ENCODE measurements around the gene RABGAP1L.

Gene RABGAP1L

GRCh38 chr1:174197088-174197487, 37.8 kb downstream of the RABGAP1L start:
- no peak for DNase-seq (ENCODE audit: low read depth in 2 of 2)

- DNase-seq (ENCODE audit: low read depth in 2 of 2), result no peak
Observed at GRCh38 chr1:174197547-174197946, 38.2 kb downstream of the RABGAP1L start.

DNA sequence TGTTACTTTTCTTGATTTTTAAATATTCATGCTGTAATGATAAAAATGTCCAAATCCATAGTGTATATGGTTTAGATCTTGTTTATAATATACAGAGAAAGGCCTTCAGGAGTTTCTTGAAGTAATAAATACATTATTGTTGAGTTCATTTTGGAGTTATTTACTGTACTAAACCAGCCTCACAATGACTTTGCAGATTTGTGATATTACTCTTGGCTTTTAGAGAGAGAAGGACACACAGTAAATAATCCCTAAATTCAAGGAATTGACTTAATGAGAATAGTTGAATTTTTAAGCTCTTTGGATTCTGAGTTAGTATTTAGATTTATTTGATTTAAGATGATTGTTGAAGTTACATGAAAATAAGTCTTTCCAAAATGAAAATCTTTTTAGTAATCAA, 38.9 kb downstream of the RABGAP1L start:
- no peak for DNase-seq (ENCODE audit: low read depth in 2 of 2)

DNA sequence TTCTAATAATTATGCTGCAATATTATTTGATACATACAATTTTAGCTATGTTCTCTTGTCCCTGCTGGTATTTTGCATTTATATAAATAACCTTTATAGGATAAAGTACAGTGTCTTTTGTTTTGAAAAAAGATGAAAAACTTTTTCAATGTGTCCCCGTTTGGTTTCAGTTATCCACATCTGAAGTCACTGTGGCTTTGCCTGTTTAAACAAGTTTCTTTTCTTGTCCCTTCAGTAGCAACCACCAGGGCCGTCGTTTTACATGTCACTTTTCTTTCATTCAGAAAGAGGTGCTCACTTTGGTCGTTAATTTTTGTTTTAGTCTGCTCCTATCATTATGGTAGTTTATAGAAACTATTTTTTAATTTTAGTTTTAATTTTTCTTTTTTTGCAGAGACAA, 41.4 kb downstream of the RABGAP1L start:
- DNase-seq (ENCODE audit: low read depth in 2 of 2), result no peak

- no peak for DNase-seq (ENCODE audit: low read depth in 2 of 2)
Observed at GRCh38 chr1:174204697-174205308, 45.5 kb downstream of the RABGAP1L start.

DNA sequence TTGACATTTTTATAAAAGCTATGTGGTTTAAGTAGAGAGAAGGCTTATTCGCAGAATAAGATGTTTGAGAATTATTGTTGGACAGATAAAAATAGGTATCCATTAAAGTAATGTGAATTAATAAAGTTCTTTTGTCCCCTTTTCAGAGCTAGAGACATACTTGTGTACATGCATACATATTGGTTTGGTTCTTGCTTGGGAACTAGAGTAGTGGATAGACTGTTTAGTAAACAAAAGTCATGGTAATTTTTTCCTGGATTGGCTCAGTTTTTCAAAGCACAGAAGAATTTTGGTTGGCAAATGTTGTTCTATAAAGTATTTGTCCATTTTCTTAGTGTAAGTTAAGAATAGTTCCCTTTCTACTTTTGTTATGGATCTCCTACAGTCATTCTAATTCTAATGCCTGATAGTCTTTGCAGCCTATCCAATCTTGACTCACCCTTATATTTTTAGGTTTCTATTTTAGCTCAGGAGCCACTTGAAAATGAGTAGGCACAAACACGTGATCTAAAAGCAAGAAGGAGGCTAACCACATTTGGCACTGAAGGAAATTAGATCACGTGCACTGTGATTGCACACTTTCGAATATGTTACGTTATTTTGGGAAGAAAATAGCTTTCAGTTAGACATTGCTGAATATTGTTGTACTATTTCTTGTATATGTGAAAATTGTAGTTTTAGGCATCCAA, 47.0 kb downstream of the RABGAP1L start:
- DNase-seq (ENCODE audit: low read depth in 2 of 2), result no peak

GRCh38 chr1:174209347-174210187, 50.2 kb downstream of the RABGAP1L start:
- DNase-seq (ENCODE audit: low read depth in 2 of 2), result no peak

DNA sequence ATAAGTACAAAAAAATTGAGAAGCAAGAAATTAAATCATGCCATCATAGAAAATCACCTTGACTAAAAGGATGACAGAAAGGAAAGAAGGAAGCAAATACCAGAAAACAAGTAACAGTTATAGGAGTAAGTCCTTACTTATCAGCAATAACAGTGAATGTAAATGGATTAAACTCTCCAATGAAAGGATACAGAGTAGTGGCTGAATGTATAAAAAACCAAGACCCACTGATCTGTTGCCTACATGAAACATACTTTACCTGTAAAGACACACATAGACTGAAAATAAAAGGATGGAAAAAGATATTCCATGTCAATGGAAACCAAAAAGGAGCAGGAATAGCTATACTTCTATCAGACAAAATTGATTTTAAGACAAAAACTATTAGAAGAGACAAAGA, 52.2 kb downstream of the RABGAP1L start:
- no peak for DNase-seq (ENCODE audit: low read depth in 2 of 2)

DNA sequence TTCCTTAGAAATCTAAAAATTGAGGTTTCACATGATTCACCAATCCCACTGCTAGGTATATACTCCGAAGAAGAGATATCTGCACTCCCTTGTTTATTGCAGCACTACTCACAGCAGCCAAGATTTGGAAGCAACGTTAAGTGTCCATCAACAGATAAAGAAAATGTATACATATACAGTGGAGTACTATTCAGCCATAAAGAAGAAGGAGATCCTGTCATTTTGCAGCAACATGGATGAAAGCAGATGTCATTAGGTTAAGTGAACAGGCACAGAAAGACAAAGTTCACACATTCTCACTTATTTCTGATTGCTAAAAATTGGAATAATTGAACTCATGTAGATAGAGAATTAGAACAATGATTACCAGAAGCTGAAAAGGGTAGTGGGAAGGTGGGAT, 56.4 kb downstream of the RABGAP1L start:
- DNase-seq (ENCODE audit: low read depth in 2 of 2), result no peak

- no peak for DNase-seq (ENCODE audit: low read depth in 2 of 2)
Observed at GRCh38 chr1:174217248-174217647, 57.9 kb downstream of the RABGAP1L start.

- DNase-seq (ENCODE audit: low read depth in 2 of 2), result no peak
Observed at GRCh38 chr1:174217787-174218574, 58.7 kb downstream of the RABGAP1L start.

- DNase-seq (ENCODE audit: low read depth in 2 of 2), result no peak
Observed at GRCh38 chr1:174218983-174219382, 59.7 kb downstream of the RABGAP1L start.

DNA sequence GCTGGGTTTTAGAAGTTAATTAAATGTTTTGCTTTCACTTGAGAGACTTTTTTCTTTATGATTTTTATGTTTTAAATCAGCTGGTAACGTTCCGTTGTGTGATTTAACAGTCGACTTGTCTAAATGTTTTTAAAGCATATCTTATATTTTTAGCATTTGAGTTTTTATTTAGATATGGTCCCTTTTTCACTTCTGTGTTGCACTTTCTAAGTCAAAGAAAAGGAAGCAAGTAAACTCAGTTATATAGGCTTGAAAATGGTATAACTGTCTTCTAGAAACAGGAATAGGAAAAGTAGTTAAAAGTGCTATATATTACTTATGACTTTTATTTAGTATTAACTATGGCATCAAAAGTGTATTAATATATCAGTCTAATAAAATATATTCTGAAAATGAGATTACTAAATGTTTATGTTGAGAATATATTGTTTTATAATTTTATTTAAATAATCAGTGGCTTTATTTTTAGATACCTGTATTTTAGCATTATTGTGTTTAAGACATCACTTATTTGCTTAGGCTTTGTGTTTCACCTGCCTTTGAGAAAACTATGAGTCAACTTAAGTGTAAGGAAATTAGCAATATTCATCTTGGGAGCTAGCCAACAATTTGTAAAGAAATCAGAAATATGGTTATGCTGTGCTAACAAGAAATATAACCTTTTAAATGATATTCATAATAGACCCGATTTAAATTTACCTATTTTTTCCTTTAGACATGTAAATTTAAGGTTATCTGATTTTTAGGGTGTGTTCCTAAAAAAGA, 60.5 kb downstream of the RABGAP1L start:
- DNase-seq (ENCODE audit: low read depth in 2 of 2), result no peak

DNA sequence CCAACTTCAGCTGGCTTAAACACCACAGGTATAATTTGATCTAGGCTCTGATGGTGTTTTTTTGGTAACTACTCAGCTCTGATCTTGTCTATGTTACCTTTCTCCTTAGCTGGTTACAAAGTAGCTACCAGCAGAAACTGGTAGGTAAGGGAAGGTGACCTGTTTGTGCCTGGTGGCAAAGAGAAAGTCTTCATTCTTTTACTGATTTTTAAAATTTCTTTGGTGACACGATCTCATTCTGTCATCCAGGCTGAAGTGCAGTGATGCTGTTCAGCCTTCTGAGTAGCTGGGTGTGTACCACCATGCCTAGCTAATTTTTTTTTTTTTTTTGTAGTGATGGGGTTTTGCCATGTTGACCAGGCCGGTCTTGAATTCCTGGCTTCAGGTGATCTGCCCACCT, 62.4 kb downstream of the RABGAP1L start:
- DNase-seq (ENCODE audit: low read depth in 2 of 2), result no peak

GRCh38 chr1:174222166-174222949, 63.0 kb downstream of the RABGAP1L start:
- DNase-seq (ENCODE audit: low read depth in 2 of 2), result no peak

DNA sequence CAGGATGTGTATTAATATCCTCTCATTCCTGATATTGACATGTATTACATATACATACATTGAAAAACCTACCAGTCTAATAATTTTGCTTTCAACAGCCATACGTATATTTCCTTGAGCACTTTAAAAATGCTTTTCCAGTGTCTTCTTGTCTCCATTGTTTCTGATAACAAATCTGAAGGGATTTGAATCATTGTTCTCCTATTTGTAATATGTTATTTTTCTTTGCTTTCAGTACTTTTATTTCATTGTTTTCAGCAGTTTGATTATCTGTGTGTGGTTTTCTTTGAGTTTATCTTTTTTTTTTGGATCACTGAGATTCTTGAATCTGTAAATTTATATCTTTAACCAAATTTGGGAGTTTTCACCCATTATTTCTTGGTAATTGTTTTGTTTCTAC, 65.3 kb downstream of the RABGAP1L start:
- DNase-seq (ENCODE audit: low read depth in 2 of 2), result no peak

DNA sequence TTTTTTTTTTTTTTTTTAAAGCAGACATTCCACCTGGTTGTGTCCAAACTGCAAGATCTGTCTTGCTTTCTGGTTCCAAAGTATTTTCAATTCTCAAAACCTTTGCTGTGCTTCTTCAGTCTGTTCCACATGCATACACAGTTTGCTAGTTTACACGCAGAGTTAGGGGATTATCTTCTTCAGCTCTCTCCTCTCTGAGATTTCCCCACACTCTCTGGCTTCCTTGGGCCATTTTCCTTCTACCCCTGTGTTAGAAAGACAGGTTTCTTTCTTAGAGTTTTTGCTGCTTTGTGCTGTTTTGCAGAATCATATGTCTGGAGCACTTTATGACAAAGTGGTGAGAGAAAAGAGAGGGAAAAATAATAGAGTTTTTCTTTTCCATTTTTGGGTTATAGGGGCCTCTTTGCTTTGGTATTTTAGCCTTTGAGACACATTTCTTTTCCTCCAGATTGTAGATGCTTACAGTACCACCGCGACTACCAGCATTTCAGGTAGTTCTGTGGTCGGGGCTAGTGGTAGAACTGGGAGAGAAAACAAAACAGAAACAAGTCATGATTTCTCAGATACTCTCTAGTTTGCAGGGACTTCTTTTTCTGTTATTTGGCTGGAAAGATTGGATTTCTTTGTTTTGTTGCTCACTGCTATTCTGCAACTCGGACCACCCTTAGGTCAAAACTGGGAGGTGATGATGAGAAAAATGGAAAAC, 66.3 kb downstream of the RABGAP1L start:
- no peak for DNase-seq (ENCODE audit: low read depth in 2 of 2)

DNA sequence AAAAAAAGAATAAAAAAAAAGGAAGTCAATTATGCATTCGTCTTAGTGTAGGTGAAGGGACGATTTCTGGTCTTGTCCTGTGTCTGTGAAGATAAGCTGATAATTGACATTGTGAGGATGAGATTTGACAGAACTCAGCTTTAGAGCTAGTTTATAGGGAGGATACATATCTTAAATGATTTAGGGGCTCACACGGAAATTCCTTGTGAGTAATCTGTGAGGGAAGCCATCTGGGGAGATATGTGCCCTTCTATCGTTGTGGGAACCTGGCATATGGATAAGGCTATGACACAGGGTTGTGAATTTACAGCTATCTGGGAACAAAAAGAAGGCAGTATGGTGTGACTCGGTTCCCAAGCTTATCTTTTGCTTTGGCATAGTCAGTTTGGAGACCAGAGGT, 71.1 kb downstream of the RABGAP1L start:
- DNase-seq (ENCODE audit: low read depth in 2 of 2), result no peak

DNA sequence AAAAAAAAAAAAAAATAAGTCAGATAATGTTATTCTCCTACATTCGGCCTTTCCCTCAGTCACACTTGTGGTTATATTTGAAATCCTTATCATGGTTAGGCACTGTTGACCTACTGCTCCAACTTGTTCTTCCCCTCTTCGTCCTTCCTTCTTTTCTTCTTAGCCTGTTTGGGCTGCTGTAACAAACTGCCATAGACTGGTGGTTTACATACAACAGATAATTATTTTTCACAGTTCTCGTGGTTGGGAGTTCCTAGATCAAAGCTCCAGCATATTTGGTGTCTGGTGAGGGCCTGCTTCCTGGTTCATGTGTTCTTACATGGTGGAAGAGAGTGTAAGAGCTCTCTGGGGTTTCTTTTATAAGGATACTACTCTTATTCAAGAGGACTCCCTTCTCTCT, 73.4 kb downstream of the RABGAP1L start:
- DNase-seq (ENCODE audit: low read depth in 2 of 2), result no peak

All from stimulated activated CD4-positive, alpha-beta T cell treated with anti-CD3 and anti-CD28 coated beads, Interleukin-4, amount 100 ng/mL, for 48 hours (primary cell).